Measurements from ENCODE around the gene STAM. TPM values are rescaled to one million over a fixed set of nuclear protein-coding genes. Genes with fewer than 3 reads are reported as not detected.

The STAM gene
- total and polyA plus RNA-seq, 9 of the 15 experiments (the other 6 are each of a cell fraction or from before 2014, with no cell fraction given), result 13.8 to 33.5 (median 26.4) TPM

DNA sequence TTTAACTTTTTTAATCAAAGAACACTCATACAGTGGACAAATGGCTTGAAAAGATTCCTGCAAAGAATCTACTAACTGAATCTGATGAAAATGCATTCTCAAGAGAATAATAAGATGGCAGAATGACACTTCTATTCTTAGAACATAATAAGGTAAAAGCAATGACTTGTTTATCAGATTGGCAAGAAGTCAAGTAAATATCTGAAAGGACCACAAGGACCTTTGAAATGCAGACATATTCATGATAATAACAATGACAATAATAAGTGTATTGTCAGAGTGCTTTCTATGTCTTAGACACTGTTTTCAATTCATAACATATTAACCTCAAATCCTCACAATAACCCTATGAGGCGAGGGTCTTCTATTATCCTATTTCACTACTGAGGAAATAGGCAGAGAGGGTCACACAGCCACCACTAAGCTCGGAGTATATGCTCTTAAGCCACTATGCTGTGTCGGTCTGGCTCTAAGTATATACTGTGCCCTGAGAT lies 37.4 kb upstream of the STAM start (continued):
- TF ChIP-seq RFX5 (IDR thresholded peaks at IDR 0.05; ENCODE audit: low read depth, low read length), result no peak
- peak; percentile 80 for TF ChIP-seq NFIC (IDR thresholded peaks at IDR 0.05)
- TF ChIP-seq CHCHD3 (CRISPR knock-in tag; IDR thresholded peaks at IDR 0.05), result no peak
- TF ChIP-seq ZBTB7A (IDR thresholded peaks at IDR 0.05; ENCODE audit: borderline replicate concordance, control insufficient read depth, low read depth, low read length), result no peak
- TF ChIP-seq TCF7L2 (IDR thresholded peaks at IDR 0.05; ENCODE audit: low read depth, low read length), result no peak
- TF ChIP-seq SOX6 (IDR thresholded peaks at IDR 0.05), result peak; percentile 77; the same call in 1 of the 2 replicates
- TF ChIP-seq HDGF (IDR thresholded peaks at IDR 0.05), result no peak
- no peak for TF ChIP-seq ILF3 (IDR thresholded peaks at IDR 0.05; ENCODE audit: borderline replicate concordance)
- TF ChIP-seq BRD4 (IDR thresholded peaks at IDR 0.05), result no peak
- peak; percentile 54; the same call in 1 of the 2 replicates for TF ChIP-seq MEF2D (tag; conservative IDR thresholded peaks at IDR 0.05; ENCODE audit: low read depth)
- TF ChIP-seq FOXK2 (conservative IDR thresholded peaks at IDR 0.05 in 1 of 2, IDR thresholded peaks at IDR 0.05 in 1 of 2; ENCODE audit: low read depth in 2 of 2), result no peak

DNA sequence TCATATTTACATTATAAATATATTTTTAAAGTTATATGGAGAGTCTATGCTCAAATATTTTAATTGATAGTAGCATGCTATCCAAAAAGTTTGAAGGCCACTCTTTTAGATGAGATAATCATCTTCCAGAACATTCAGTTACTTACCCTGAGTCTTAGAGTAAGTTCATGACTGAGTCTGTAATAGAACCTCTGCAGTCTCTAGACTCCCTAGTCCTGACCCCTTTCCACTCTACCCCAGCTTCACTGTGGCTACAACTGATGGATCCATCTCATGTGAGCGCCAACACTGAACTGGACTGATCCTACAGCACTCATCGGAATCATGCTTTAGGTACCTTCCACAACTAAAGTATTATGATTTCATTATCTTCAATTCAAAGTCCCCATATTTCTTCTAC lies 36.9 kb upstream of the STAM start:
- FAIRE-seq (no peak), DNase-seq (ENCODE audit: extremely low read depth in 1 of 4, low spot score in 3 of 4) (no peak), ATAC-seq (peak; percentile 77)
- H3K9me1 ChIP-seq (ENCODE audit: control insufficient read depth, insufficient read depth, low read length), result no peaks in the 10 kb centered on the region
- in situ Hi-C loops (cut with MboI), result loop anchor here (5.0 to 25.0 kb wide), 6 partner anchors 135 to 772 kb away; no protein-coding TSS in a partner anchor
- CTCF ChIA-PET (ENCODE audit: low intra/inter-chr PET ratio), result interaction anchor here (1.2 to 2.1 kb wide), 4 partner anchors 136 to 496 kb away, joined by 5 to 10 read pairs (median 7); no protein-coding TSS in a partner anchor
- no peaks in the 10 kb centered on the region for H4K20me1 ChIP-seq (replicated peaks; ENCODE audit: control insufficient read depth, insufficient read depth, low read length)
- no peaks in the 10 kb centered on the region for H3K9me3 ChIP-seq (replicated peaks; ENCODE audit: control insufficient read depth, insufficient read depth, low read depth, low read length)
- H3K79me2 ChIP-seq (ENCODE audit: control insufficient read depth, insufficient read depth, low read length), result no peaks in the 10 kb centered on the region
- H3K27ac ChIP-seq (ENCODE audit: extremely low read depth, low read depth, low read length), result no peak overlapping the region
- no peak overlapping the region for H3K9ac ChIP-seq (ENCODE audit: insufficient read depth in 1 of 2, low read depth in 2 of 2, low read length in 2 of 2)
- H2AFZ ChIP-seq (ENCODE audit: low read depth, low read length), result peak overlapping the region; percentile 41; the same call in 1 of the 2 replicates
- no peak overlapping the region for H3K4me2 ChIP-seq (ENCODE audit: insufficient read depth, low read length)
- intact Hi-C loops (cut with micrococcal nuclease), result loop anchor here (1.0 to 10.0 kb wide), 5 partner anchors 135 to 610 kb away; no protein-coding TSS in a partner anchor
- no peaks in the 10 kb centered on the region for H3K27me3 ChIP-seq (ENCODE audit: control insufficient read depth in 2 of 2, insufficient read depth in 2 of 2, low read length in 2 of 2)
- no peak overlapping the region for H3K4me3 ChIP-seq
- peaks cover 0 to 2% of the 10 kb centered on the region in 2 experiments; a peak in 2 of 5 replicates for H3K4me1 ChIP-seq (replicated peaks in 1 of 2; ENCODE audit: control insufficient read depth in 2 of 2, insufficient read depth in 2 of 2, low read length in 2 of 2)
- TF ChIP-seq MEIS2 (IDR thresholded peaks at IDR 0.05; ENCODE audit: partially characterized antibody) (no peak), ADNP (tag; IDR thresholded peaks at IDR 0.05) (peak; percentile 45; the same call in 1 of the 2 replicates)
- 18% methylated on average over 2 of the region's 2 CpGs for WGBS (ENCODE audit: insufficient coverage, low coverage, missing lambda C conversion rate)
- POLR2A ChIA-PET, result interaction anchor here (0.6 kb wide), 1 partner anchor 391 kb away, joined by 4 read pairs; no protein-coding TSS in a partner anchor
- BruUV-seq (replicated peaks), result no TSS peak
- H3K36me3 ChIP-seq (ENCODE audit: control insufficient read depth, insufficient read depth, low read length), result no peaks in the 10 kb centered on the region
